ENCODE data around the gene PADI2.

PADI2 gene

DNA sequence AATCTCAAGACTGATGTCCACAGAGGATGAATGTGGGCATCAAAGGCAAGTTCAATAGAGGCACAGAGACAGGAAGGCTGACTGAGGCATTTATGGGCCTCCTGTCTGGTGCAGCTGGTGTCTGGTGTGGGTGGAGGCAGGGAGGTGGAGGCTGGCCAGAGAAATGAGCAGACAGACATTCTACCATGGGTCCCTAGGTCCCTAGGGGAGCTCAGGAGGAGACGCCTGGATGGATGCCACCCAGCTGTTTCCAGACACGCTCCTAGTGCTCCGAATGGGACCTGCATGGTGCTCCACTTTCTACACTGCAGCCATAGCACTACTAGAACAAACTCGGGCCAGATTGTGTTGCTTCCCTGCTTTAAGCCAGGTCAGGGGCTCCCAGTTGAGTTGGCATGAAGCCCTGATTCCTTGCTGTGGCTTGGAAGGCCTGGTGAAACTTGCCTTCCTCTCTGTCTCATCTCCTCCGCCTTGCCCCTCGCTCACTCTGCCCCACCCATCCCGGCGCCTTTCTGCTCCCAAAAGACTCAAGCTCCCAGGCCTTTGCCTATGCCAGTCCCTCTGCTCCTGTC is 25.3 kb downstream of the PADI2 start:
- Histone ChIP-seq H3K79me2 (ENCODE audit: control insufficient read depth, low read length) (no peaks in the 10 kb centered on the region), H4K20me1 (ENCODE audit: control insufficient read depth, insufficient read depth, low read depth, low read length) (no peaks in the 10 kb centered on the region), H3K4me3 (ENCODE audit: low read length) (no peak overlapping the region), H3K9me2 (replicated peaks; ENCODE audit: control insufficient read depth, low read length) (no peaks in the 10 kb centered on the region), H3K4me2 (ENCODE audit: low read length) (no peak overlapping the region), H3K4me1 (ENCODE audit: control insufficient read depth, low read length) (no peaks in the 10 kb centered on the region), H3K36me3 (ENCODE audit: control insufficient read depth, low read length) (no peaks in the 10 kb centered on the region), H3K27ac (ENCODE audit: low read depth, low read length) (no peak overlapping the region), H3K9me3 (ENCODE audit: control insufficient read depth, insufficient read depth, low read length) (no peaks in the 10 kb centered on the region), H3F3A (ENCODE audit: control insufficient read depth, insufficient read depth) (no peaks in the 10 kb centered on the region), H3K27me3 (ENCODE audit: control insufficient read depth, low read length) (peaks cover 1% of the 10 kb centered on the region)
- no peak for TF ChIP-seq EZH2phosphoT487 (IDR thresholded peaks at IDR 0.05; ENCODE audit: borderline replicate concordance, low read length)
- TF ChIP-seq, protein P1, sequence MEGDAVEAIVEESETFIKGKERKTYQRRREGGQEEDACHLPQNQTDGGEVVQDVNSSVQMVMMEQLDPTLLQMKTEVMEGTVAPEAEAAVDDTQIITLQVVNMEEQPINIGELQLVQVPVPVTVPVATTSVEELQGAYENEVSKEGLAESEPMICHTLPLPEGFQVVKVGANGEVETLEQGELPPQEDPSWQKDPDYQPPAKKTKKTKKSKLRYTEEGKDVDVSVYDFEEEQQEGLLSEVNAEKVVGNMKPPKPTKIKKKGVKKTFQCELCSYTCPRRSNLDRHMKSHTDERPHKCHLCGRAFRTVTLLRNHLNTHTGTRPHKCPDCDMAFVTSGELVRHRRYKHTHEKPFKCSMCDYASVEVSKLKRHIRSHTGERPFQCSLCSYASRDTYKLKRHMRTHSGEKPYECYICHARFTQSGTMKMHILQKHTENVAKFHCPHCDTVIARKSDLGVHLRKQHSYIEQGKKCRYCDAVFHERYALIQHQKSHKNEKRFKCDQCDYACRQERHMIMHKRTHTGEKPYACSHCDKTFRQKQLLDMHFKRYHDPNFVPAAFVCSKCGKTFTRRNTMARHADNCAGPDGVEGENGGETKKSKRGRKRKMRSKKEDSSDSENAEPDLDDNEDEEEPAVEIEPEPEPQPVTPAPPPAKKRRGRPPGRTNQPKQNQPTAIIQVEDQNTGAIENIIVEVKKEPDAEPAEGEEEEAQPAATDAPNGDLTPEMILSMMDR (IDR thresholded peaks at IDR 0.05; ENCODE audit: low read depth, low read length, poor library complexity, severe bottlenecking) = no peak

DNA sequence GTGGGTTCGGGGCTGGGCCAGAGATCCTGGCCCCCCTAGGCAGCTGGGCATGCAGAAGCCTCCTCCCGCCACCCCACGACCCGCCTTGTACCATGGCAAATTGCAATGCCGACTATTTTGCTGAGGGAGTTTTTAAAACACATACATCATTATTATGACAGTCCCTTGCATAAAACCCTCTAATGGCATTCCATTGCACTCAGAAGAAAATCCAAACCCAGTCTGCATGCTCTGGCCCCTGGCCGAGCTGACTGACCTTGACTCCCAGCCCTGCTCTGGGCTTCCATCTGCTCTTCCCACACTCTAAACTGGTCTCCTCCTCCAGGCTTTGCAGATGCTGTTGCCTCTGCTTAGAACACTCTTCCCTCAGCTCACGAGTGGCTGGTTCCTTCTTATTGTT is 28.0 kb downstream of the PADI2 start:
- Histone ChIP-seq H3K9me2 (replicated peaks; ENCODE audit: control insufficient read depth, low read length) (no peaks in the 10 kb centered on the region), H3K27me3 (ENCODE audit: control insufficient read depth, low read length) (no peaks in the 10 kb centered on the region), H3K27ac (ENCODE audit: low read depth, low read length) (no peak overlapping the region), H3K9me3 (ENCODE audit: control insufficient read depth, insufficient read depth, low read length) (no peaks in the 10 kb centered on the region), H3K36me3 (ENCODE audit: control insufficient read depth, low read length) (no peaks in the 10 kb centered on the region), H4K20me1 (ENCODE audit: control insufficient read depth, insufficient read depth, low read depth, low read length) (no peaks in the 10 kb centered on the region), H3F3A (ENCODE audit: control insufficient read depth, insufficient read depth) (no peaks in the 10 kb centered on the region), H3K4me1 (ENCODE audit: control insufficient read depth, low read length) (no peaks in the 10 kb centered on the region), H3K4me2 (ENCODE audit: low read length) (no peak overlapping the region), H3K79me2 (ENCODE audit: control insufficient read depth, low read length) (no peaks in the 10 kb centered on the region), H3K4me3 (ENCODE audit: low read length) (no peak overlapping the region)
- TF ChIP-seq, protein P1 (IDR thresholded peaks at IDR 0.05; ENCODE audit: low read depth, low read length, poor library complexity, severe bottlenecking) = no peak
- no peak for TF ChIP-seq EZH2phosphoT487 (IDR thresholded peaks at IDR 0.05; ENCODE audit: borderline replicate concordance, low read length)

DNA sequence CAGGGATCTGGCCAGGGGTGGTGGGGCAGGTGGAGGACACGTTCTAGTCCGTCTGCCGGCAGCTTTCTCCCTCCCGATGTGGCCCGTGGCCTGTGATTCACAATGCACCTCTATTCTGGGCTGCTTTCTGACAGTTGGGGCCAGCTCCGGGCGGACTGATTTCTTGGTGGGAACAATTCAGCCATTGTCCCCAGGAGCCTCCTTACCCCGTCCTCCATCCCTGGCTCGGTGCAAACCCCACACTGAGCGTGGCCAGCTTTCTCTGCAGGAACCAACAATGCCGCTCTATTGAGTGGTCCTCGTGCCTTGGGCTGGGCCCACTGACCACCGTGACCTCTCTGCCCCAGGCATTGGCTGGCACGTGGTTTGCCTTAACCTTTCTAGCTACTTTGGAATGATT is 29.7 kb downstream of the PADI2 start:
- H3K36me3 ChIP-seq (ENCODE audit: control insufficient read depth, low read length) = no peaks in the 10 kb centered on the region
- no peaks in the 10 kb centered on the region for H3K79me2 ChIP-seq (ENCODE audit: control insufficient read depth, low read length)
- H3F3A ChIP-seq (ENCODE audit: control insufficient read depth, insufficient read depth) = no peaks in the 10 kb centered on the region
- H3K9me2 ChIP-seq (replicated peaks; ENCODE audit: control insufficient read depth, low read length) = no peaks in the 10 kb centered on the region
- no peak overlapping the region for H3K27ac ChIP-seq (ENCODE audit: low read depth, low read length)
- TF ChIP-seq, protein P1 (IDR thresholded peaks at IDR 0.05; ENCODE audit: low read depth, low read length, poor library complexity, severe bottlenecking) = no peak
- TF ChIP-seq EZH2phosphoT487 (IDR thresholded peaks at IDR 0.05; ENCODE audit: borderline replicate concordance, low read length) = no peak
- no peak overlapping the region for H3K4me2 ChIP-seq (ENCODE audit: low read length)
- H3K9me3 ChIP-seq (ENCODE audit: control insufficient read depth, insufficient read depth, low read length) = no peaks in the 10 kb centered on the region
- H4K20me1 ChIP-seq (ENCODE audit: control insufficient read depth, insufficient read depth, low read depth, low read length) = no peaks in the 10 kb centered on the region
- H3K27me3 ChIP-seq (ENCODE audit: control insufficient read depth, low read length) = no peaks in the 10 kb centered on the region
- no peaks in the 10 kb centered on the region for H3K4me1 ChIP-seq (ENCODE audit: control insufficient read depth, low read length)
- no peak overlapping the region for H3K4me3 ChIP-seq (ENCODE audit: low read length)
